Liver (tissue), 9 donors: ENCODE results near the gene KRTAP3-3. TPM values are rescaled to one million over a fixed set of nuclear protein-coding genes. Genes with fewer than 3 reads are reported as not detected.

Experiments used
- DNase-seq: peaks from one replicate; pipeline ENCODE4 v3.0.0-alpha.2; 2017; ENCODE audit warnings: low spot score
- H3K27ac ChIP-seq, 2 donors: one replicate each; pipeline ENCODE4 v1.7.0; 2013; ENCODE audit warnings: inconsistent platforms in 2 of 2, low read length in 2 of 2, control low read depth in 1 of 2, low read depth in 1 of 2, mild to moderate bottlenecking in 1 of 2
- H3K27me3 ChIP-seq, 4 donors: one replicate each; pipeline versions ENCODE4 v1.6.1 to v1.7.0; 2013; ENCODE audit warnings: low read length in 3 of 4, inconsistent platforms in 1 of 4, mild to moderate bottlenecking in 1 of 4, moderate library complexity in 1 of 4; ENCODE audit not compliant: control insufficient read depth in 4 of 4, insufficient read depth in 4 of 4
- H3K36me3 ChIP-seq, 4 donors: one replicate each; pipeline versions ENCODE4 v1.6.1 to v1.7.0; 2013; ENCODE audit warnings: low read length in 3 of 4, mild to moderate bottlenecking in 3 of 4, low read depth in 1 of 4, moderate library complexity in 1 of 4; ENCODE audit not compliant: control insufficient read depth in 4 of 4, insufficient read depth in 3 of 4
- H3K4me1 ChIP-seq, 4 donors: one replicate each; pipeline versions ENCODE4 v1.6.1 to v1.7.0; 2013; ENCODE audit warnings: low read length in 3 of 4, mild to moderate bottlenecking in 3 of 4, moderate library complexity in 1 of 4; ENCODE audit not compliant: control insufficient read depth in 4 of 4, insufficient read depth in 4 of 4
- H3K4me3 ChIP-seq, 3 donors: one replicate each; pipeline versions ENCODE4 v1.6.1 to v1.7.0; 2013; ENCODE audit warnings: low read length in 3 of 3, control low read depth in 1 of 3, low read depth in 1 of 3, mild to moderate bottlenecking in 1 of 3
- H3K9ac ChIP-seq, 2 donors: one replicate each; pipeline ENCODE4 v1.7.0; 2013; ENCODE audit warnings: low read length in 2 of 2, mild to moderate bottlenecking in 2 of 2, moderate library complexity in 2 of 2, control low read depth in 1 of 2, low read depth in 1 of 2
- H3K9me3 ChIP-seq, 4 donors: one replicate each; pipeline versions ENCODE4 v1.6.1 to v1.7.0; 2013; ENCODE audit warnings: low read length in 3 of 4; ENCODE audit not compliant: control insufficient read depth in 4 of 4
- ATF3 ChIP-seq: IDR thresholded peaks from 2 replicates; pipeline ENCODE4 v1.6.1; 2016; ENCODE audit warnings: antibody characterized with exemption
- CTCF ChIP-seq: fragments of 150-350 bp; IDR thresholded peaks from 2 replicates; pipeline ENCODE4 v1.5.1; 2017; ENCODE audit warnings: improper control_type of control experiment, low read depth, low read length; ENCODE audit not compliant: missing input control
- EGR1 ChIP-seq, 2 donors: IDR thresholded peaks; 2 replicates each; pipeline ENCODE4 v1.6.1; 2016 to 2018; ENCODE audit warnings: antibody characterized with exemption in 2 of 2, low read depth in 2 of 2
- FOXA1 ChIP-seq: IDR thresholded peaks from 2 replicates; pipeline ENCODE4 v1.6.1; 2016; ENCODE audit warnings: antibody characterized with exemption
- FOXA2 ChIP-seq: IDR thresholded peaks from 2 replicates; pipeline ENCODE4 v1.6.1; 2016; ENCODE audit warnings: antibody characterized with exemption
- GABPA ChIP-seq, 2 donors: IDR thresholded peaks in 1 of 2; conservative IDR thresholded peaks in 1 of 2; 2 replicates each; pipeline ENCODE4 v1.6.1; 2016; ENCODE audit warnings: antibody characterized with exemption in 2 of 2, mild to moderate bottlenecking in 1 of 2, moderate library complexity in 1 of 2
- HNF4A ChIP-seq, 2 donors: conservative IDR thresholded peaks; 2 replicates each; pipeline ENCODE4 v1.6.1; 2016; ENCODE audit warnings: antibody characterized with exemption in 2 of 2, mild to moderate bottlenecking in 2 of 2
- HNF4G ChIP-seq: IDR thresholded peaks from 2 replicates; pipeline ENCODE4 v1.6.1; 2016; ENCODE audit warnings: antibody characterized with exemption
- JUND ChIP-seq, 2 donors: IDR thresholded peaks; 2 replicates each; pipeline ENCODE4 v1.6.1; 2016; ENCODE audit warnings: antibody characterized with exemption in 2 of 2
- MAX ChIP-seq: IDR thresholded peaks from 2 replicates; pipeline ENCODE4 v1.6.1; 2016; ENCODE audit warnings: antibody characterized with exemption
- NR2F2 ChIP-seq: IDR thresholded peaks from 2 replicates; pipeline ENCODE4 v1.6.1; 2016; ENCODE audit warnings: antibody characterized with exemption
- RAD21 ChIP-seq, 2 donors: IDR thresholded peaks; 2 replicates each; pipeline ENCODE4 v1.6.1; 2016; ENCODE audit warnings: antibody characterized with exemption in 2 of 2, mild to moderate bottlenecking in 2 of 2
- REST ChIP-seq: IDR thresholded peaks from 2 replicates; pipeline ENCODE4 v1.6.1; 2016; ENCODE audit warnings: antibody characterized with exemption, mild to moderate bottlenecking
- RXRA ChIP-seq, 2 donors: IDR thresholded peaks; 2 replicates each; pipeline ENCODE4 v1.6.1; 2017 to 2018; ENCODE audit warnings: antibody characterized with exemption in 2 of 2, mild to moderate bottlenecking in 1 of 2
- SP1 ChIP-seq: IDR thresholded peaks from 2 replicates; pipeline ENCODE4 v1.6.1; 2018; ENCODE audit warnings: antibody characterized with exemption, mild to moderate bottlenecking
- TAF1 ChIP-seq: conservative IDR thresholded peaks from 2 replicates; pipeline ENCODE4 v1.6.1; 2016; ENCODE audit warnings: antibody characterized with exemption, mild to moderate bottlenecking
- YY1 ChIP-seq: IDR thresholded peaks from 2 replicates; pipeline ENCODE4 v1.6.1; 2016; ENCODE audit warnings: antibody characterized with exemption, mild to moderate bottlenecking
- ZBTB33 ChIP-seq: IDR thresholded peaks from 2 replicates; pipeline ENCODE4 v1.6.1; 2016; ENCODE audit warnings: antibody characterized with exemption
- WGBS: extraction: QIAGEN DNeasy Blood & Tissue Kit; methylation state at CpG from one replicate; pipeline ENCODE4 v1.1.7; 2013; 5-methylcytosine and 5-hydroxymethylcytosine counted together
- polyA plus RNA-seq, 2 donors: library from polyadenylated mRNA; stranded (reverse) in 1 of 2; unstranded in 1 of 2; fragments of 200-250 nt in 1 of 2; fragments of >200 nt in 1 of 2; fragmentation: Nextera tagmentation in 1 of 2; extraction: Ambion mirVana in 1 of 2; gene quantifications; one replicate each; pipeline versions ENCODE4 v1.2.1 to v1.2.3, GENCODE V29; 2013 to 2015
- total RNA-seq, 2 donors: library from RNA; depleted of rRNA; stranded (reverse); fragments of >200 nt; gene quantifications; one replicate each; pipeline ENCODE4 v1.2.3, GENCODE V29; 2014
- donor health status: healthy.
- donor health status: healthy.
- donor health status: healthy.
- donor health status: healthy.
- donor health status: healthy.

The KRTAP3-3 gene
- total and polyA plus RNA-seq, 4 donors = not detected

GRCh38 chr17:40995116-40995515, 1.2 kb upstream of the KRTAP3-3 start (continued):
- TF ChIP-seq HNF4G = no peak

- Histone ChIP-seq H3K27me3 (peaks cover 0 to 11% (median 0%) of the 10 kb centered on the region in 4 donors), H3K4me3 (no peak overlapping the region), H3K36me3 (no peaks in the 10 kb centered on the region), H3K4me1 (no peaks in the 10 kb centered on the region), H3K27ac (no peak overlapping the region), H3K9ac (no peak overlapping the region), H3K9me3 (no peaks in the 10 kb centered on the region)
- no peak for DNase-seq
- TF ChIP-seq RAD21 (IDR thresholded peaks at IDR 0.05) (no peak), MAX (no peak), ZBTB33 (no peak), FOXA1 (no peak), HNF4G (no peak)
- 87% methylated on average over 2 of the region's 2 CpGs for WGBS
Observed at GRCh38 chr17:40993084-40993483, 880 bp downstream of the KRTAP3-3 start.

- WGBS = 80% methylated on average over 3 of the region's 3 CpGs
- no peaks in the 10 kb centered on the region for H3K4me1 ChIP-seq
- TF ChIP-seq EGR1 (IDR thresholded peaks at IDR 0.05; ENCODE audit: low read depth in 2 of 2) (no peak), HNF4G (no peak), YY1 (no peak), MAX (no peak), JUND (IDR thresholded peaks at IDR 0.05) (no peak), REST (no peak), RXRA (IDR thresholded peaks at IDR 0.05) (no peak), NR2F2 (no peak), RAD21 (IDR thresholded peaks at IDR 0.05) (no peak), TAF1 (no peak), SP1 (no peak), ATF3 (no peak), HNF4A (conservative IDR thresholded peaks at IDR 0.05) (no peak), FOXA2 (no peak), CTCF (no peak), FOXA1 (no peak), GABPA (IDR thresholded peaks at IDR 0.05 in 1 of 2, conservative IDR thresholded peaks at IDR 0.05 in 1 of 2) (no peak), ZBTB33 (no peak)
- no peak overlapping the region for H3K4me3 ChIP-seq
- peaks cover 0 to 11% (median 0%) of the 10 kb centered on the region in 4 donors for H3K27me3 ChIP-seq
- H3K9ac ChIP-seq = no peak overlapping the region
- DNase-seq = no peak
- no peaks in the 10 kb centered on the region for H3K36me3 ChIP-seq
- no peaks in the 10 kb centered on the region for H3K9me3 ChIP-seq
- no peak overlapping the region for H3K27ac ChIP-seq
Observed at GRCh38 chr17:40992666-40993065, 1.3 kb downstream of the KRTAP3-3 start.
